ENCODE measurements around the gene TAPBP.

TAPBP gene

GRCh38 chr6:33249732-33250630 is 63.9 kb downstream of the TAPBP start:
- no peak for DNase-seq (ENCODE audit: low read depth in 1 of 2, low spot score in 1 of 2)

Measured in activated T-helper 1 cell treated with anti-CD3 and anti-CD28 coated beads, Interleukin-2, amount 50 U/mL, for 16 hours (primary cell).